Panc1 (cell line): Measurements from ENCODE around the gene WNK2. TPM values are rescaled to one million over a fixed set of nuclear protein-coding genes. Genes with fewer than 3 reads are reported as not detected.

Source experiments
- ATAC-seq: fragments of 200-7000 bp; cut with Tn5 transposase; 2 replicates; pipeline ENCODE4 v1.9.1; 2020; ENCODE audit warnings: mild to moderate bottlenecking, moderate library complexity
- BruUV-seq: library from RNA; stranded (reverse); fragments of 400-500 nt; replicated peaks from 2 replicates; lab custom pipeline; 2021; lab: Mats Ljungman, UMichigan
- CTCF ChIA-PET: fragments of 300-600 bp; sonication (Branson Sonifier 250); formaldehyde crosslinking; loops from one replicate; lab custom pipeline; 2022; ENCODE audit warnings: antibody characterized with exemption; lab: Charles Lee
- POLR2A ChIA-PET: fragments of 300-600 bp; sonication (Branson Sonifier 250); formaldehyde crosslinking; loops from one replicate; lab custom pipeline; 2022; ENCODE audit warnings: antibody characterized with exemption; lab: Charles Lee
- DNase-seq: peaks from one replicate; pipeline ENCODE4 v3.0.0-alpha.2; 2010; ENCODE audit warnings: low read depth, low spot score
- H3K27ac ChIP-seq: 2 replicates; pipeline ENCODE4 v1.5.1; 2011; ENCODE audit warnings: mild to moderate bottlenecking, low read length, inconsistent platforms
- H3K27me3 ChIP-seq: fragments of 200-500 bp; sonication (Bioruptor generic); 2 replicates; pipeline ENCODE4 v1.6.0; 2014; ENCODE audit warnings: low read length, inconsistent platforms; ENCODE audit not compliant: control insufficient read depth, insufficient read depth
- H3K36me3 ChIP-seq: fragments of 200-500 bp; sonication (Bioruptor generic); 2 replicates; pipeline ENCODE4 v1.5.1; 2014; ENCODE audit warnings: inconsistent platforms, mild to moderate bottlenecking, low read length, moderate library complexity; ENCODE audit not compliant: control insufficient read depth, insufficient read depth
- H3K4me1 ChIP-seq: 2 replicates; pipeline ENCODE4 v1.5.1; 2011; ENCODE audit warnings: inconsistent platforms, mild to moderate bottlenecking, low read length, moderate library complexity; ENCODE audit not compliant: control insufficient read depth, insufficient read depth
- H3K4me3 ChIP-seq, 2 experiments: 2 replicates each; pipeline ENCODE4 v1.5.1; 2011 to 2012; ENCODE audit warnings: low read depth in 2 of 2, low read length in 2 of 2, mild to moderate bottlenecking in 2 of 2, inconsistent platforms in 1 of 2, moderate library complexity in 1 of 2
- H3K9me3 ChIP-seq: fragments of 200-500 bp; sonication (Bioruptor generic); 2 replicates; pipeline ENCODE4 v1.5.1; 2014; ENCODE audit warnings: low read depth, mild to moderate bottlenecking, inconsistent platforms, low read length, moderate library complexity; ENCODE audit not compliant: control insufficient read depth, insufficient read depth
- CTCF ChIP-seq: fragments of 450-650 bp; IDR thresholded peaks from 2 replicates; pipeline ENCODE4 v1.5.1; 2017; ENCODE audit warnings: mild to moderate bottlenecking
- POLR2AphosphoS5 ChIP-seq: IDR thresholded peaks from 2 replicates; pipeline ENCODE4 v1.6.1; 2012; ENCODE audit warnings: mild to moderate bottlenecking, low read depth, low read length, moderate library complexity
- REST ChIP-seq, 2 experiments: IDR thresholded peaks; 2 replicates each; pipeline ENCODE4 v1.6.1; 2011 to 2012; ENCODE audit warnings: low read depth in 2 of 2, control low read depth in 1 of 2, low read length in 1 of 2, mild to moderate bottlenecking in 1 of 2, moderate library complexity in 1 of 2; ENCODE audit not compliant: insufficient read depth in 1 of 2
- SIN3A ChIP-seq: IDR thresholded peaks from 2 replicates; pipeline ENCODE4 v1.6.1; 2012; ENCODE audit warnings: low read depth, mild to moderate bottlenecking, low read length, moderate library complexity, borderline replicate concordance; ENCODE audit not compliant: insufficient read depth
- TCF7L2 ChIP-seq: IDR thresholded peaks from 2 replicates; pipeline ENCODE4 v1.6.1; 2011; ENCODE audit warnings: mild to moderate bottlenecking, low read depth, low read length, inconsistent platforms
- in situ Hi-C: cut with HindIII; loops from 2 replicates; pipeline ENCODE4 v1.10.0; 2016; ENCODE audit warnings: low sequenced_read_pairs, low pct_unique_long_range_greater_than_20kb
- intact Hi-C: fragments of 100-400 bp; cut with micrococcal nuclease; formaldehyde crosslinking; loops from one replicate; pipeline ENCODE4 v1.10.0; 2022; ENCODE audit not compliant: unreplicated experiment
- total RNA-seq: library from RNA; stranded (reverse); gene quantifications from one replicate; pipeline ENCODE4 v1.2.1, GENCODE V29; 2021; ENCODE audit not compliant: unreplicated experiment

The WNK2 gene
- total RNA-seq, 1 experiment from 2014 or later, result 13.7 TPM

- ChIA-PET POLR2A (no interaction called here), CTCF (no interaction called here)
- Histone ChIP-seq H3K9me3 (no peaks in the 10 kb centered on the region), H3K27ac (no peak overlapping the region), H3K36me3 (no peaks in the 10 kb centered on the region), H3K27me3 (no peaks in the 10 kb centered on the region), H3K4me3 (no peak overlapping the region), H3K4me1 (no peaks in the 10 kb centered on the region)
- no peak for DNase-seq
- in situ Hi-C loops (no loop called here), intact Hi-C loops (no loop called here)
- TF ChIP-seq POLR2AphosphoS5 (no peak), CTCF (no peak), SIN3A (no peak), REST (IDR thresholded peaks at IDR 0.05; ENCODE audit: insufficient read depth in 1 of 2, low read depth in 2 of 2, low read length in 1 of 2) (no peak), TCF7L2 (no peak)
- no peak for ATAC-seq
- BruUV-seq, result no TSS peak
Measured at GRCh38 chr9:93267681-93268505, 84.0 kb downstream of the WNK2 start.

- in situ Hi-C loops (no loop called here), intact Hi-C loops (no loop called here)
- TF ChIP-seq CTCF (no peak), REST (IDR thresholded peaks at IDR 0.05; ENCODE audit: insufficient read depth in 1 of 2, low read depth in 2 of 2, low read length in 1 of 2) (no peak), POLR2AphosphoS5 (no peak), TCF7L2 (no peak), SIN3A (no peak)
- Histone ChIP-seq H3K4me3 (no peak overlapping the region), H3K36me3 (no peaks in the 10 kb centered on the region), H3K27ac (no peak overlapping the region), H3K27me3 (no peaks in the 10 kb centered on the region), H3K9me3 (no peaks in the 10 kb centered on the region), H3K4me1 (no peaks in the 10 kb centered on the region)
- ChIA-PET CTCF (no interaction called here), POLR2A (no interaction called here)
- ATAC-seq (no peak), DNase-seq (no peak)
- no TSS peak for BruUV-seq
Measured at GRCh38 chr9:93268551-93269314, 84.8 kb downstream of the WNK2 start.
